IPS-NIHi7 (cell line): Measurements from ENCODE around the gene ANKFY1.
A peak's percentile ranks its signal among the peaks of the same experiment; 100 is the strongest.

Experiments
- DNase-seq: peaks from one replicate; pipeline ENCODE4 v3.0.0; 2012; ENCODE audit warnings: mixed read lengths; ENCODE audit errors: extremely low spot score

The ANKFY1 gene

GRCh38 chr17:4119299-4119698, 144.5 kb downstream of the ANKFY1 start:
- DNase-seq = no peak

- no peak for DNase-seq
Observed at GRCh38 chr17:4118015-4118743, 145.6 kb downstream of the ANKFY1 start.

- peak; percentile 23 for DNase-seq
Observed at GRCh38 chr17:4116516-4116915, 147.3 kb downstream of the ANKFY1 start.
